ENCODE measurements around the gene OXCT1.

OXCT1 gene

GRCh38 chr5:41695920-41696582, 174.2 kb downstream of the OXCT1 start:
- no peak overlapping the region for H3K4me3 ChIP-seq (ENCODE audit: low read length)
- H3K27me3 ChIP-seq (ENCODE audit: insufficient read depth, low read length) = no peaks in the 10 kb centered on the region
- H3K36me3 ChIP-seq (ENCODE audit: insufficient read depth, low read length) = no peaks in the 10 kb centered on the region
- no peak overlapping the region for H2AFZ ChIP-seq (ENCODE audit: low read depth, low read length)
- no peaks in the 10 kb centered on the region for H3K4me1 ChIP-seq (ENCODE audit: insufficient read depth, low read length)
- H3K9me3 ChIP-seq (ENCODE audit: low read length) = no peaks in the 10 kb centered on the region

- Histone ChIP-seq H2AFZ (ENCODE audit: low read depth, low read length) (no peak overlapping the region), H3K36me3 (ENCODE audit: insufficient read depth, low read length) (no peaks in the 10 kb centered on the region), H3K4me3 (ENCODE audit: low read length) (no peak overlapping the region), H3K9me3 (ENCODE audit: low read length) (no peaks in the 10 kb centered on the region), H3K4me1 (ENCODE audit: insufficient read depth, low read length) (no peaks in the 10 kb centered on the region), H3K27me3 (ENCODE audit: insufficient read depth, low read length) (no peaks in the 10 kb centered on the region)
These were observed 183.5 kb downstream of the OXCT1 start for GRCh38 chr5:41686767-41687166.

- no peaks in the 10 kb centered on the region for H3K36me3 ChIP-seq (ENCODE audit: insufficient read depth, low read length)
- no peak overlapping the region for H2AFZ ChIP-seq (ENCODE audit: low read depth, low read length)
- H3K9me3 ChIP-seq (ENCODE audit: low read length) = no peaks in the 10 kb centered on the region
- no peak overlapping the region for H3K4me3 ChIP-seq (ENCODE audit: low read length)
- H3K4me1 ChIP-seq (ENCODE audit: insufficient read depth, low read length) = no peaks in the 10 kb centered on the region
- H3K27me3 ChIP-seq (ENCODE audit: insufficient read depth, low read length) = no peaks in the 10 kb centered on the region
These were observed 184.0 kb downstream of the OXCT1 start for GRCh38 chr5:41686191-41686590.

- no peak overlapping the region for H3K4me3 ChIP-seq (ENCODE audit: low read length)
- no peaks in the 10 kb centered on the region for H3K4me1 ChIP-seq (ENCODE audit: insufficient read depth, low read length)
- H2AFZ ChIP-seq (ENCODE audit: low read depth, low read length) = no peak overlapping the region
These were observed 187.0 kb downstream of the OXCT1 start for GRCh38 chr5:41683181-41683580.

GRCh38 chr5:41682641-41683040, 187.6 kb downstream of the OXCT1 start:
- H3K4me1 ChIP-seq (ENCODE audit: insufficient read depth, low read length) = no peaks in the 10 kb centered on the region
- H3K9me3 ChIP-seq (ENCODE audit: low read length) = no peaks in the 10 kb centered on the region
- H3K4me3 ChIP-seq (ENCODE audit: low read length) = no peak overlapping the region
- H3K36me3 ChIP-seq (ENCODE audit: insufficient read depth, low read length) = no peaks in the 10 kb centered on the region
- no peak overlapping the region for H2AFZ ChIP-seq (ENCODE audit: low read depth, low read length)
- no peaks in the 10 kb centered on the region for H3K27me3 ChIP-seq (ENCODE audit: insufficient read depth, low read length)

More at GRCh38 chr5:41683181-41683580, 187.0 kb downstream of the OXCT1 start:
- no peaks in the 10 kb centered on the region for H3K9me3 ChIP-seq (ENCODE audit: low read length)
- no peaks in the 10 kb centered on the region for H3K27me3 ChIP-seq (ENCODE audit: insufficient read depth, low read length)
- no peaks in the 10 kb centered on the region for H3K36me3 ChIP-seq (ENCODE audit: insufficient read depth, low read length)

- no peaks in the 10 kb centered on the region for H3K4me1 ChIP-seq (ENCODE audit: insufficient read depth, low read length)
- no peaks in the 10 kb centered on the region for H3K27me3 ChIP-seq (ENCODE audit: insufficient read depth, low read length)
- H2AFZ ChIP-seq (ENCODE audit: low read depth, low read length) = no peak overlapping the region
- no peaks in the 10 kb centered on the region for H3K9me3 ChIP-seq (ENCODE audit: low read length)
- no peaks in the 10 kb centered on the region for H3K36me3 ChIP-seq (ENCODE audit: insufficient read depth, low read length)
- H3K4me3 ChIP-seq (ENCODE audit: low read length) = no peak overlapping the region
These were observed 188.4 kb downstream of the OXCT1 start for GRCh38 chr5:41681840-41682239.
